ENCODE measurements around the gene G3BP2. TPM values are rescaled to one million over a fixed set of nuclear protein-coding genes. Genes with fewer than 3 reads are reported as not detected.

The G3BP2 gene
- total RNA-seq, 3 donors from 2014 or later, result 144 to 149 (median 149) TPM

DNA sequence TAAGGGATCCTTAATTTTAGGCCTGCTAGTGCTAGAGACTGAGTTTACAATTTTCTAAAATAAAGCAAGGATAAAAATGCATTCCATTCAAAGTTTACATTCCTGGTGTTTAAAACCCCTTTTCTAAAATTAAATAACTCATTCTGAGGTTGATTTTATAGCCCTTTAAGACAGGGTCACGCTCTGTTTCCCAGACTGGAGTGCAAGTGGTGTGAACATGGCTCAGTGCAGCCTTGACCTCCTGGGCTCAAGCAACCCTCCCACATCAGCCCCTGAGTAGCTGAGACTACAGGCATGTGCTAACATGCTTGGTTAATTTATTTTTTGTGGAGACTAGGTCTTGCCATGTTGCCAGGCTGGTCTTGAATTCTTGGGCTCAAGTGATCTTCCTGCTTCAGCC is 36.0 kb downstream of the G3BP2 start:
- no peaks in the 10 kb centered on the region for H3K4me1 ChIP-seq (ENCODE audit: low read depth)
- no peaks in the 10 kb centered on the region for H3K36me3 ChIP-seq (ENCODE audit: low read depth)
- TF ChIP-seq, protein P1, sequence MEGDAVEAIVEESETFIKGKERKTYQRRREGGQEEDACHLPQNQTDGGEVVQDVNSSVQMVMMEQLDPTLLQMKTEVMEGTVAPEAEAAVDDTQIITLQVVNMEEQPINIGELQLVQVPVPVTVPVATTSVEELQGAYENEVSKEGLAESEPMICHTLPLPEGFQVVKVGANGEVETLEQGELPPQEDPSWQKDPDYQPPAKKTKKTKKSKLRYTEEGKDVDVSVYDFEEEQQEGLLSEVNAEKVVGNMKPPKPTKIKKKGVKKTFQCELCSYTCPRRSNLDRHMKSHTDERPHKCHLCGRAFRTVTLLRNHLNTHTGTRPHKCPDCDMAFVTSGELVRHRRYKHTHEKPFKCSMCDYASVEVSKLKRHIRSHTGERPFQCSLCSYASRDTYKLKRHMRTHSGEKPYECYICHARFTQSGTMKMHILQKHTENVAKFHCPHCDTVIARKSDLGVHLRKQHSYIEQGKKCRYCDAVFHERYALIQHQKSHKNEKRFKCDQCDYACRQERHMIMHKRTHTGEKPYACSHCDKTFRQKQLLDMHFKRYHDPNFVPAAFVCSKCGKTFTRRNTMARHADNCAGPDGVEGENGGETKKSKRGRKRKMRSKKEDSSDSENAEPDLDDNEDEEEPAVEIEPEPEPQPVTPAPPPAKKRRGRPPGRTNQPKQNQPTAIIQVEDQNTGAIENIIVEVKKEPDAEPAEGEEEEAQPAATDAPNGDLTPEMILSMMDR (IDR thresholded peaks at IDR 0.05), result no peak
- intact Hi-C loops (cut with DNase I, micrococcal nuclease), result no loop called here
- ATAC-seq (no peak), DNase-seq (no peak)
- no peaks in the 10 kb centered on the region for H3K9me3 ChIP-seq
- H3K4me3 ChIP-seq, result no peak overlapping the region

DNA sequence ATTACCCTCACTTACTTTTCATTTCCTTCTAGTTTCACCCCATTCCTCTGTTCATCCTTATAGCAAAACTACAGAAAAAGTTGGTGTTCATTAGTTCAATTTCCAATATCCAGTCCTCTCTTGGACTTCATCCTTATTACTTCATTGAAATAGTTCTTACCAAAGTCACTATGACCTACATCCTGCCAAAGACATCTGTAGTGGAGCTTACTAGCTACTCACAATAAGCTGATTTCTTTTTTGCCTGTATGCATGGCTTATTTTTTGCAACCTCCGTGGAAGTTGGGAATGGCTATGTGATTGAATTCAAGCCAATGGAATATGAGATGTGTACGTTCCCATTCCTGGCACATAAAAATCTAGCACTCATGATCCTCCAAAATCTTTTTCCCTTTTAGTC is 38.3 kb downstream of the G3BP2 start:
- ATAC-seq (no peak), DNase-seq (no peak)
- intact Hi-C loops (cut with DNase I, micrococcal nuclease), result no loop called here
- H3K4me3 ChIP-seq, result no peak overlapping the region
- H3K36me3 ChIP-seq (ENCODE audit: low read depth), result no peaks in the 10 kb centered on the region
- TF ChIP-seq, protein P1 (IDR thresholded peaks at IDR 0.05), result no peak
- no peaks in the 10 kb centered on the region for H3K4me1 ChIP-seq (ENCODE audit: low read depth)
- H3K9me3 ChIP-seq, result no peaks in the 10 kb centered on the region

DNA sequence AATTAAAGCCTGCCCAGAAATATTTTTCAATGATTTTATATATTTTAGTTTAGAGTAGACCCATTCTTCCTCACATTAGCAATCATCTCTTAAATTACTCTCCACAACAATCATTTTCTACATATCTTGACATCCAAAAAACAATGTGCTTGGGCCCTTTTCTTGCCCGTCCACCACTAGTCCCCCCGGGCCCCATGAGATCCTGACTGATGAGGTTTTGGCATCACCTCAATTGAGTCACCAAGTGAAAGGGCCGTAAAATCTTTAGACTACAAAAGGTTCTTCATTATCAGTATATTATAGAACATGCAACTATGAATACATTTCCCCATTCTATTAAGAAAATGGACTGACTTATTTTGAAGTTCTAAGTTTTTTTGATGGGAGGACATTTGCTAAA is 38.9 kb downstream of the G3BP2 start:
- no peak overlapping the region for H3K4me3 ChIP-seq
- intact Hi-C loops (cut with DNase I, micrococcal nuclease), result no loop called here
- DNase-seq, result no peak
- ATAC-seq, result no peak
- TF ChIP-seq, protein P1 (IDR thresholded peaks at IDR 0.05), result no peak
- no peaks in the 10 kb centered on the region for H3K9me3 ChIP-seq
- no peaks in the 10 kb centered on the region for H3K36me3 ChIP-seq (ENCODE audit: low read depth)
- no peaks in the 10 kb centered on the region for H3K4me1 ChIP-seq (ENCODE audit: low read depth)

DNA sequence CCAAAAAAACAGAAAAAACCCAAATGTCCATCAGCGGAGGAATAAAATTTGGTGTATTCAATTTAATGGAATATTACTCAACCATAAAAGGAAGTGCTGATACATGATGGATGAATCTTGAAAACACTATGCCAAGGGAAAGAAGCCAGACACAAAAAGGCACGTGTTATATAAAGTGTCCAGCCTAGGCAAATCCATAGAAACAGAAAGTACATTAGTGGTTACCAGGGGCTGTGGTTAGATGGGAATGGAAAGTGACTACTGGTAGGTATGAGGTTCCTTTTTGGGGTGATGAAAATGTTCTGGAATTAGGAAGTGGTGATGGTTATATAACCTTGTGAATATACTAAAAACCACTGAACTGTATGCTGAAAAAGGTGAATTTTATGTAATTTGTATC is 39.4 kb downstream of the G3BP2 start:
- no peaks in the 10 kb centered on the region for H3K36me3 ChIP-seq (ENCODE audit: low read depth)
- intact Hi-C loops (cut with DNase I, micrococcal nuclease), result no loop called here

DNA sequence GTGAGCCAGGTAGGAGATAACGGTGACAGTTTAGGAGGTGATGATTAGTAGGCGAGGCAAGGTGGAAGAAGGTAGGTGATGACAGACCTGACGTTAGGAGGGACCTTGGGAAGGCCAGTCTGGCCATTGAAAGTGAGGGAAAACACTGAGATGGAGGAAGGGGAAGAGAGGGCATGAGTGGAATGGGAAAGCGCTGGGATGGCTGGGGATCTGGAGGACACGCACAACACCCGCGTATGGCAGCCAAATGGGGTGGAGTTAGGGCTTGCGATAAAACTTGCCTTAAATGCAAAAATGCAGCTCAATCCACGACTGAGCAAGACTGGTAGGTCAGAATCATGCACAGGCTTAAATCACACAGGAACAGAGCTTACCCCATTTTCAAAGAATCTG is 42.3 kb downstream of the G3BP2 start:
- DNase-seq, result no peak

More for the DNA sequence above, 39.4 kb downstream of the G3BP2 start:
- ATAC-seq (no peak), DNase-seq (no peak)
- Histone ChIP-seq H3K4me3 (no peak overlapping the region), H3K4me1 (ENCODE audit: low read depth) (no peaks in the 10 kb centered on the region), H3K9me3 (no peaks in the 10 kb centered on the region)
- TF ChIP-seq, protein P1 (IDR thresholded peaks at IDR 0.05), result no peak

More for the DNA sequence above, 42.3 kb downstream of the G3BP2 start:
- no peaks in the 10 kb centered on the region for H3K9me3 ChIP-seq
- H3K4me3 ChIP-seq, result no peak overlapping the region
- ATAC-seq, result no peak
- no peaks in the 10 kb centered on the region for H3K4me1 ChIP-seq (ENCODE audit: low read depth)
- intact Hi-C loops (cut with DNase I, micrococcal nuclease), result no loop called here
- no peaks in the 10 kb centered on the region for H3K36me3 ChIP-seq (ENCODE audit: low read depth)
- TF ChIP-seq, protein P1 (IDR thresholded peaks at IDR 0.05), result no peak

All from mucosa of descending colon (tissue), 3 donors.